ENCODE data around the gene MTCH2. TPM values are rescaled to one million over a fixed set of nuclear protein-coding genes. Genes with fewer than 3 reads are reported as not detected.

Gene MTCH2
- total and polyA plus RNA-seq, 2 experiments from 2014 or later = 72.6 to 271 TPM

GRCh38 chr11:47572715-47573255 lies 69.6 kb downstream of the MTCH2 start:
- no peak for DNase-seq (ENCODE audit: low read depth in 1 of 2, low spot score in 1 of 2)
- Histone ChIP-seq H3K36me3 (peaks cover 47% of the 10 kb centered on the region), H3K4me1 (ENCODE audit: low read depth) (peaks cover under 1% of the 10 kb centered on the region), H3K27ac (no peak overlapping the region), H3K4me3 (no peak overlapping the region), H3K27me3 (no peaks in the 10 kb centered on the region), H3K9me3 (ENCODE audit: low read depth) (no peaks in the 10 kb centered on the region)
- no peak for TF ChIP-seq CTCF (IDR thresholded peaks at IDR 0.05; ENCODE audit: low read depth, low read length)

GRCh38 chr11:47571895-47572294 lies 70.5 kb downstream of the MTCH2 start:
- Histone ChIP-seq H3K36me3 (peaks cover 40% of the 10 kb centered on the region), H3K4me3 (no peak overlapping the region), H3K9me3 (ENCODE audit: low read depth) (no peaks in the 10 kb centered on the region), H3K27ac (no peak overlapping the region), H3K27me3 (no peaks in the 10 kb centered on the region), H3K4me1 (ENCODE audit: low read depth) (no peaks in the 10 kb centered on the region)
- no peak for TF ChIP-seq CTCF (IDR thresholded peaks at IDR 0.05; ENCODE audit: low read depth, low read length)
- no peak for DNase-seq (ENCODE audit: low read depth in 1 of 2, low spot score in 1 of 2)

- Histone ChIP-seq H3K27ac (no peak overlapping the region), H3K27me3 (no peaks in the 10 kb centered on the region), H3K36me3 (peaks cover 38% of the 10 kb centered on the region), H3K9me3 (ENCODE audit: low read depth) (no peaks in the 10 kb centered on the region), H3K4me3 (no peak overlapping the region), H3K4me1 (ENCODE audit: low read depth) (no peaks in the 10 kb centered on the region)
- DNase-seq (ENCODE audit: low read depth in 1 of 2, low spot score in 1 of 2) = no peak
- TF ChIP-seq CTCF (IDR thresholded peaks at IDR 0.05; ENCODE audit: low read depth, low read length) = no peak
Observed at GRCh38 chr11:47571357-47571729, 71.0 kb downstream of the MTCH2 start.

- Histone ChIP-seq H3K4me1 (ENCODE audit: low read depth) (no peaks in the 10 kb centered on the region), H3K36me3 (peaks cover 38% of the 10 kb centered on the region), H3K27ac (no peak overlapping the region), H3K9me3 (ENCODE audit: low read depth) (no peaks in the 10 kb centered on the region), H3K4me3 (no peak overlapping the region), H3K27me3 (no peaks in the 10 kb centered on the region)
- DNase-seq (ENCODE audit: low read depth in 1 of 2, low spot score in 1 of 2) = no peak
- no peak for TF ChIP-seq CTCF (IDR thresholded peaks at IDR 0.05; ENCODE audit: low read depth, low read length)
Observed at GRCh38 chr11:47570651-47571356, 71.6 kb downstream of the MTCH2 start.

GRCh38 chr11:47569646-47570045 lies 72.7 kb downstream of the MTCH2 start:
- Histone ChIP-seq H3K36me3 (peaks cover 38% of the 10 kb centered on the region), H3K4me3 (no peak overlapping the region), H3K4me1 (ENCODE audit: low read depth) (no peaks in the 10 kb centered on the region), H3K27me3 (no peaks in the 10 kb centered on the region), H3K27ac (no peak overlapping the region), H3K9me3 (ENCODE audit: low read depth) (no peaks in the 10 kb centered on the region)
- TF ChIP-seq CTCF (IDR thresholded peaks at IDR 0.05; ENCODE audit: low read depth, low read length) = no peak
- DNase-seq (ENCODE audit: low read depth in 1 of 2, low spot score in 1 of 2) = no peak

Other genes starting within 250 kb of the MTCH2 start
- 71.7 and 79.4 TPM in 2 replicates for gene SLC39A13, start 234.0 kb downstream of the MTCH2 start, total RNA-seq
- 80.8 and 86.6 TPM in 2 replicates for gene SLC39A13, start 234.0 kb downstream of the MTCH2 start, polyA plus RNA-seq
- gene PSMC3, start 216.1 kb downstream of the MTCH2 start, total RNA-seq = 107 and 161 TPM in 2 replicates
- gene PSMC3, start 216.1 kb downstream of the MTCH2 start, polyA plus RNA-seq = 161 and 236 TPM in 2 replicates
- not detected in 2 replicates for gene RAPSN, start 193.4 kb downstream of the MTCH2 start, total RNA-seq
- not detected in 2 replicates for gene RAPSN, start 193.4 kb downstream of the MTCH2 start, polyA plus RNA-seq
- gene CELF1, start 89.4 kb downstream of the MTCH2 start, total RNA-seq = 72.2 and 178 TPM in 2 replicates
- gene CELF1, start 89.4 kb downstream of the MTCH2 start, polyA plus RNA-seq = 98.9 and 162 TPM in 2 replicates
- gene PTPMT1, start 77.0 kb downstream of the MTCH2 start, total RNA-seq = 212 and 246 TPM in 2 replicates
- 123 and 143 TPM in 2 replicates for gene PTPMT1, start 77.0 kb downstream of the MTCH2 start, polyA plus RNA-seq
- gene KBTBD4, start 63.6 kb downstream of the MTCH2 start, total RNA-seq = 16.9 and 22.5 TPM in 2 replicates
- gene KBTBD4, start 63.6 kb downstream of the MTCH2 start, polyA plus RNA-seq = 18.6 and 23.9 TPM in 2 replicates
- gene NDUFS3, start 63.5 kb downstream of the MTCH2 start, total RNA-seq = 79.1 and 128 TPM in 2 replicates
- gene NDUFS3, start 63.5 kb downstream of the MTCH2 start, polyA plus RNA-seq = 210 and 232 TPM in 2 replicates
- gene FAM180B, start 55.9 kb downstream of the MTCH2 start, total RNA-seq = not detected in 2 replicates
- 0.12 TPM in 1 of 2 replicates, not detected in the other for gene FAM180B, start 55.9 kb downstream of the MTCH2 start, polyA plus RNA-seq
- 72.9 and 80.9 TPM in 2 replicates for gene C1QTNF4, start 48.1 kb downstream of the MTCH2 start, total RNA-seq
- 50.8 and 53.6 TPM in 2 replicates for gene C1QTNF4, start 48.1 kb downstream of the MTCH2 start, polyA plus RNA-seq
- gene AGBL2, start 72.8 kb upstream of the MTCH2 start, total RNA-seq = 0.25 and 0.69 TPM in 2 replicates
- 1.7 TPM in 1 of 2 replicates, not detected in the other for gene AGBL2, start 72.8 kb upstream of the MTCH2 start, polyA plus RNA-seq
- 57.8 and 104 TPM in 2 replicates for gene FNBP4, start 124.8 kb upstream of the MTCH2 start, total RNA-seq
- gene FNBP4, start 124.8 kb upstream of the MTCH2 start, polyA plus RNA-seq = 51.2 and 104 TPM in 2 replicates
- gene NUP160, start 205.8 kb upstream of the MTCH2 start, total RNA-seq = 12.1 and 15.9 TPM in 2 replicates
- gene NUP160, start 205.8 kb upstream of the MTCH2 start, polyA plus RNA-seq = 25.9 and 26.7 TPM in 2 replicates

Data from cardiac muscle cell (in vitro differentiated cells and primary cell).